Prostate gland (tissue), 2 donors: ENCODE results near the gene C12orf75. TPM values are rescaled to one million over a fixed set of nuclear protein-coding genes. Genes with fewer than 3 reads are reported as not detected.

Experiments
- DNase-seq: peaks from one replicate; pipeline ENCODE4 v3.0.0-alpha.2; 2019; ENCODE audit warnings: low spot score
- H3K27ac ChIP-seq, 2 donors: fragments of 200-600 bp; sonication (generic); 2 replicates each; pipeline ENCODE4 v1.5.1; 2017 to 2019
- H3K27me3 ChIP-seq: fragments of 200-600 bp; sonication (generic); replicated peaks from 2 replicates; pipeline ENCODE4 v1.5.1; 2019; ENCODE audit not compliant: insufficient read depth
- H3K36me3 ChIP-seq, 2 donors: fragments of 200-600 bp; sonication (generic); 1 replicate in 1 of 2; 2 replicates in 1 of 2; pipeline versions ENCODE4 v1.5.1 to v1.8.1; 2017 to 2019
- H3K4me1 ChIP-seq: fragments of 200-600 bp; sonication (generic); replicated peaks from 2 replicates; pipeline ENCODE4 v1.5.1; 2019
- H3K4me3 ChIP-seq, 2 donors: fragments of 200-600 bp; sonication (generic); 2 replicates each; pipeline ENCODE4 v1.5.1; 2017 to 2019
- H3K9me3 ChIP-seq: fragments of 200-600 bp; sonication (generic); 2 replicates; pipeline ENCODE4 v1.5.1; 2017
- POLR2A ChIP-seq: fragments of 450-650 bp; IDR thresholded peaks from one replicate; pipeline ENCODE4 v1.6.1; 2016; ENCODE audit warnings: antibody characterized with exemption, mild to moderate bottlenecking
- POLR2AphosphoS5 ChIP-seq: sonication (generic); formaldehyde crosslinking; IDR thresholded peaks from one replicate; pipeline ENCODE4 v1.6.1; 2017; ENCODE audit warnings: antibody characterized with exemption
- WGBS: methylation state at CpG from one replicate; pipeline ENCODE4 v1.1.5; 2018; 5-methylcytosine and 5-hydroxymethylcytosine counted together
- intact Hi-C: fragments of 100-400 bp; cut with DNase I; formaldehyde crosslinking; loops from one replicate; pipeline ENCODE4 v1.14.2; 2022
- total RNA-seq, 2 donors: library from RNA; depleted of rRNA; stranded (reverse); fragments of >200 nt; gene quantifications; one replicate each; pipeline ENCODE4 v1.1.0, GENCODE V29; 2016
- TF ChIP-seq, protein P1 (sequence below), 4 experiments: fragments of 200-600 bp in 2 of 4; fragments of 450-650 bp in 2 of 4; sonication (generic) in 2 of 4; IDR thresholded peaks; 1 replicate in 3 of 4; 2 replicates in 1 of 4; pipeline ENCODE4 v1.5.1; 2016 to 2019; ENCODE audit warnings: antibody characterized with exemption in 4 of 4, mild to moderate bottlenecking in 2 of 4, moderate library complexity in 2 of 4

The C12orf75 gene
- total RNA-seq, 2 donors from 2014 or later, result 47.1 to 108 TPM

DNA sequence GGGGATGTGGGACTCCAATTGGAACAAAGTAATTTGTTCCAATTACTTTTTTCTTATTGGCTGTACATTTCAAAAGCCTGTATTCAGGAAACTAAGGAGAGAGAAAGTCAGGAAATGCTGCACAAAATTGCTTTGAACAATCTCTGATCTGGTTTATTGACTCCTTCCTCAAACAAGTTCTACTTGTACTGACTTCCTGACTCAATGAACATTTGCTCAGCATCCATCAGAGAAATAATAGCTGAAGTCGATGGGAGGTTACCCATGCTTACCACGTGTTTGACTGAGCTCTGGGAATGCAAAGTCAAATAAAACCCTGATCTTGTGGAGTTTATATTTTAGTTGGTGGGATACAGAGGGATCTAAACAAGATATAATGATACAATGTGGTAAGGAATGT is 15.4 kb upstream of the C12orf75 start:
- 56% methylated on average over 2 of the region's 2 CpGs for WGBS
- Histone ChIP-seq H3K4me3 (no peak overlapping the region), H3K36me3 (no peaks in the 10 kb centered on the region), H3K27me3 (no peaks in the 10 kb centered on the region), H3K9me3 (no peaks in the 10 kb centered on the region), H3K27ac (no peak overlapping the region), H3K4me1 (no peaks in the 10 kb centered on the region)
- intact Hi-C loops, result no loop called here
- TF ChIP-seq POLR2A (no peak), POLR2AphosphoS5 (no peak)
- TF ChIP-seq, protein P1, sequence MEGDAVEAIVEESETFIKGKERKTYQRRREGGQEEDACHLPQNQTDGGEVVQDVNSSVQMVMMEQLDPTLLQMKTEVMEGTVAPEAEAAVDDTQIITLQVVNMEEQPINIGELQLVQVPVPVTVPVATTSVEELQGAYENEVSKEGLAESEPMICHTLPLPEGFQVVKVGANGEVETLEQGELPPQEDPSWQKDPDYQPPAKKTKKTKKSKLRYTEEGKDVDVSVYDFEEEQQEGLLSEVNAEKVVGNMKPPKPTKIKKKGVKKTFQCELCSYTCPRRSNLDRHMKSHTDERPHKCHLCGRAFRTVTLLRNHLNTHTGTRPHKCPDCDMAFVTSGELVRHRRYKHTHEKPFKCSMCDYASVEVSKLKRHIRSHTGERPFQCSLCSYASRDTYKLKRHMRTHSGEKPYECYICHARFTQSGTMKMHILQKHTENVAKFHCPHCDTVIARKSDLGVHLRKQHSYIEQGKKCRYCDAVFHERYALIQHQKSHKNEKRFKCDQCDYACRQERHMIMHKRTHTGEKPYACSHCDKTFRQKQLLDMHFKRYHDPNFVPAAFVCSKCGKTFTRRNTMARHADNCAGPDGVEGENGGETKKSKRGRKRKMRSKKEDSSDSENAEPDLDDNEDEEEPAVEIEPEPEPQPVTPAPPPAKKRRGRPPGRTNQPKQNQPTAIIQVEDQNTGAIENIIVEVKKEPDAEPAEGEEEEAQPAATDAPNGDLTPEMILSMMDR (IDR thresholded peaks at IDR 0.05), result no peak
- no peak for DNase-seq

DNA sequence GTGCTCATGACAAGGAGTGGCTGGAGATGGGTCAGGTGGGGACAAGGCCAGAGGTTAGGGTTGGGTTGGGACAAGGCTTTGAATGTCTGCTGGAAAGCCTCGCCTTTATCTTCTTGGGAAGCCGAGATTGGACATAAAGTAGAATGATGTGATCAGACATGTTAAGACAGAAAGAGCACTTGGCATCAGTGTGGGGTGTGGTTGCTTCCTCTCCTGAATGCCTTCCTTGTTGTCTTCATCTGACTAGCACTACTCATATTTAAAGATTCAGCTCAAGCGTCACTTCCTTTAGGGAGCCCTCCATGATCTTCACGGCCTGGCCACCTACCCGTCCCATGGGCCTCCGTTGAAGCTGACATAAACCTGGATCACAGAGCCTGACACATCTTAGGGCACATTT is 14.8 kb upstream of the C12orf75 start:
- DNase-seq, result no peak
- Histone ChIP-seq H3K4me1 (no peaks in the 10 kb centered on the region), H3K36me3 (no peaks in the 10 kb centered on the region), H3K27me3 (no peaks in the 10 kb centered on the region), H3K9me3 (no peaks in the 10 kb centered on the region), H3K4me3 (no peak overlapping the region), H3K27ac (no peak overlapping the region)
- intact Hi-C loops, result no loop called here
- TF ChIP-seq, protein P1 (IDR thresholded peaks at IDR 0.05), result no peak
- TF ChIP-seq POLR2A (no peak), POLR2AphosphoS5 (no peak)
- 73% methylated on average over 6 of the region's 6 CpGs for whole genome bisulfite sequencing

DNA sequence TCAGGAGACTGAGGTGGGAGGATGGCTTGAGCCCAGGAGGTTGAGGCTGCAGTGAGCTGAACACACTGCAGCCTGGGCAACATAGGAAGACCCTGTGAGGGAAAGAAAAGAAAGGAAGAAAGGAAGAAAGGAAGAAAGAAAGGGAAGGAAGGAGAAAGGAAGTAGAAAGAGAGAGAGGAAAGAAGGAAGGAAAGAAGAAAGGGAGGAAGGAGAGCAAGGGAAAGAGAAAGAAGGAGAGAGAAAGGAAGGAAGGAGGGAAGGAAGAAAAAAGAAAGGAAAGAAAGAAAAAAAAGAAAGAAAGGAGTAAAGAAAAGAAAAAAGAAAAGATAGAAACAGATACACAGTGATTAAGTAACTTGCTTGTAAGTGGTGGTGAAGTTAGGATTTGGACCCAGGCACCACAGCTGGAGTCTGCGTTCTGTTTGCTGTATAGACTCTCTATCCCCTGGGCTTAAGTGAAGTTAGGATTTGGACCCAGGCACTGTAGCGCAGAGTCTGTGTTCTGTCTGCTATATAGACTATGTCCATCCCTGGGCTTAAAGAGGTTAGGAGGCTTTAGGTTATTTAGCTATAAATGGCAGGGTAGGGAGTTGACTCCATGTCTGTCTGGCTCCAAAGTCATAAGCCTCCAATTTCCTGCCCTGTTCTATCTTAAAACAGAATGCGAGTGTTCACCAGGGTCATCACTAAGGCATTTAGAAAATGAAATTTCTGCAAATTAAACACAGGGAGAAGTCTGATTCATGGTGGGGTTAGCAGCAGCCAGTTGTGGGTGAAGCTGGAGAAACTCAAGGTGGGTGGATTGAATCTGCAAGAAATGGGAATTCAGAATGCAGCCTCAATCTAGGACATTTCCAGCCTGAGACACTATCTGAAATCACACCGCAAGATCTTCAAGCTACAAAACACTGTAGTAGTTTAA is 13.3 kb upstream of the C12orf75 start:
- intact Hi-C loops, result no loop called here
- Histone ChIP-seq H3K27me3 (no peaks in the 10 kb centered on the region), H3K9me3 (no peaks in the 10 kb centered on the region), H3K4me1 (no peaks in the 10 kb centered on the region), H3K4me3 (no peak overlapping the region), H3K36me3 (no peaks in the 10 kb centered on the region), H3K27ac (no peak overlapping the region)
- no peak for DNase-seq
- no peak for TF ChIP-seq POLR2AphosphoS5
- TF ChIP-seq POLR2A, result no peak
- TF ChIP-seq, protein P1 (IDR thresholded peaks at IDR 0.05), result no peak
- 91% methylated on average over 4 of the region's 4 CpGs for WGBS

DNA sequence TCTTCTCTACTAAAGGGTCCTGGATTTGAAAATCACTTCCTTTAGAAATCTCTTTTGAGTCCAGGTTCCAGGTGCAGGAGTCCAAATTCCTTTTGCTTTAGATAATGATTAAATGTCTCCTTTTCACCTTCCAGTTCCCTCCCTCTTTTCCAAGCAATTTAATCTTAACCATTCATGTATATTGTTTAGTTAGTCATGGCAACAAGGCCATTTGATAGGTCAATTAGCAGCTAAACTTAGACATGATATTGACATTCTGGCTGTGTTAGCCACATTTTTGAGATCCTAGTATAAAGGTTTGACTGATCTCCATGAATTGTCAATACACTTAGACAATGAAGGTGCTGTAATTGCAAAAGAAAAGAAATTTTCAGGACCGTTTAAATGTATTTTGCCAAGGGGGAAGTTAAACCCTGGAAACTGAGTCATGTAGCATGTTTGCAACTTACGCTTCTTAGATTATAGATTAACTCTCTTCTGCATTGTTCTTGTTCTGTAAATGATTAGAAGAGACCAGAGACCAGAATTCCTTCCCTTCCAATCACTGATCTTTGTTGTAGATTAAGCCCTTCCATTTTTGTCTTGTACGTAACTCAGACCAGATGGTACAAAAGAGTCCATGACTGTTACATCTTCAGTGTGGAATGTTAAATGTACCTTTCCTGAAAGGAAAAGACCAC is 12.4 kb upstream of the C12orf75 start:
- no peaks in the 10 kb centered on the region for H3K36me3 ChIP-seq
- WGBS, result 77% methylated on average over 3 of the region's 3 CpGs

More for the DNA sequence above, 12.4 kb upstream of the C12orf75 start:
- no peaks in the 10 kb centered on the region for H3K9me3 ChIP-seq
- intact Hi-C loops, result no loop called here
- no peak overlapping the region for H3K27ac ChIP-seq
- TF ChIP-seq POLR2AphosphoS5 (no peak), POLR2A (no peak)
- TF ChIP-seq, protein P1 (IDR thresholded peaks at IDR 0.05), result no peak
- H3K27me3 ChIP-seq, result no peaks in the 10 kb centered on the region
- H3K4me3 ChIP-seq, result no peak overlapping the region
- no peak for DNase-seq
- no peaks in the 10 kb centered on the region for H3K4me1 ChIP-seq
